ENCODE data around the gene CDKL4. TPM values are rescaled to one million over a fixed set of nuclear protein-coding genes. Genes with fewer than 3 reads are reported as not detected.

Gene CDKL4
- polyA plus RNA-seq, 3 donors: not detected

DNA sequence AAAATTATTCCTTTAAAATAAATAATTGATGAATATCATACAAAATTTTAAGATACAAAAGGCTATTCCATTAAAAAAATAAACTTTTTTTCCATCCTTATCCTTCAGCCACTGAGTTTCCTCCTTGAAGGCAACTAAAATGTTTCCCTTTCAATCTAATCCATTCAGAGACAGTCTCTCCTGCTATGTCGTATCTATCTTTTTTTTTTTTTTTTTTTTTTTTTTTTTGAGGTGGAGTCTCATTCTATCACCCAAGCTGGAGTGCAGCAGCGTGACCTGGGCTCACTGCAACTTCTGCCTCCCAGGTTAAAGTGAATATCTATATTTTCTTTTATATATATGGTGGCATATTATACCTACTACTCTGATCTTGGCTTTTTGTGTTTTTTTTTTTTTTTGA lies 91.3 kb downstream of the CDKL4 start:
- Histone ChIP-seq H3K4me1 (ENCODE audit: control insufficient read depth in 1 of 2, insufficient read depth in 2 of 2, low read length in 2 of 2) (no peaks in the 10 kb centered on the region), H4K20me1 (ENCODE audit: insufficient read depth, low read length) (no peaks in the 10 kb centered on the region), H3K36me3 (replicated peaks in 1 of 2; ENCODE audit: control insufficient read depth in 1 of 2, insufficient read depth in 2 of 2, low read length in 2 of 2) (no peaks in the 10 kb centered on the region), H3K4me2 (replicated peaks; ENCODE audit: extremely low read depth, low read length, poor library complexity, severe bottlenecking) (no peak overlapping the region), H3K9ac (ENCODE audit: insufficient read depth, low read length, poor library complexity, severe bottlenecking) (no peak overlapping the region), H3K9me3 (replicated peaks in 1 of 2; ENCODE audit: control insufficient read depth in 1 of 2, insufficient read depth in 1 of 2, low read length in 2 of 2) (no peaks in the 10 kb centered on the region), H3K27me3 (ENCODE audit: control insufficient read depth in 2 of 2, insufficient read depth in 2 of 2, low read length in 2 of 2) (no peaks in the 10 kb centered on the region), H3K79me2 (ENCODE audit: insufficient read depth, low read length) (no peaks in the 10 kb centered on the region), H3K4me3 (replicated peaks in 1 of 3; ENCODE audit: low read depth in 2 of 3, low read length in 3 of 3) (no peak overlapping the region), H2AFZ (ENCODE audit: insufficient read depth, low read depth, low read length, poor library complexity, severe bottlenecking) (no peak overlapping the region), H3K27ac (ENCODE audit: low read depth in 1 of 2, low read length in 2 of 2) (no peak overlapping the region)
- no peak overlapping the region for H3K27ac Mint-ChIP-seq
- peaks cover 0 to 4% (median 2%) of the 10 kb centered on the region in 3 donors for H3K27me3 Mint-ChIP-seq (ENCODE audit: low read depth in 3 of 3)
- no peak overlapping the region for H3K4me3 Mint-ChIP-seq
- intact Hi-C loops (cut with micrococcal nuclease): no loop called here
- H3K4me1 Mint-ChIP-seq: peaks cover 3% of the 10 kb centered on the region
- no CpG with 5 or more reads among the region's 2 CpGs for WGBS (ENCODE audit: insufficient coverage)
- H3K9me3 Mint-ChIP-seq: peaks cover 0 to 3% (median 0%) of the 10 kb centered on the region in 7 donors
- TF ChIP-seq, protein P1, sequence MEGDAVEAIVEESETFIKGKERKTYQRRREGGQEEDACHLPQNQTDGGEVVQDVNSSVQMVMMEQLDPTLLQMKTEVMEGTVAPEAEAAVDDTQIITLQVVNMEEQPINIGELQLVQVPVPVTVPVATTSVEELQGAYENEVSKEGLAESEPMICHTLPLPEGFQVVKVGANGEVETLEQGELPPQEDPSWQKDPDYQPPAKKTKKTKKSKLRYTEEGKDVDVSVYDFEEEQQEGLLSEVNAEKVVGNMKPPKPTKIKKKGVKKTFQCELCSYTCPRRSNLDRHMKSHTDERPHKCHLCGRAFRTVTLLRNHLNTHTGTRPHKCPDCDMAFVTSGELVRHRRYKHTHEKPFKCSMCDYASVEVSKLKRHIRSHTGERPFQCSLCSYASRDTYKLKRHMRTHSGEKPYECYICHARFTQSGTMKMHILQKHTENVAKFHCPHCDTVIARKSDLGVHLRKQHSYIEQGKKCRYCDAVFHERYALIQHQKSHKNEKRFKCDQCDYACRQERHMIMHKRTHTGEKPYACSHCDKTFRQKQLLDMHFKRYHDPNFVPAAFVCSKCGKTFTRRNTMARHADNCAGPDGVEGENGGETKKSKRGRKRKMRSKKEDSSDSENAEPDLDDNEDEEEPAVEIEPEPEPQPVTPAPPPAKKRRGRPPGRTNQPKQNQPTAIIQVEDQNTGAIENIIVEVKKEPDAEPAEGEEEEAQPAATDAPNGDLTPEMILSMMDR (IDR thresholded peaks at IDR 0.05): no peak
- DNase-seq: no peak
- no peaks in the 10 kb centered on the region for H3K36me3 Mint-ChIP-seq

DNA sequence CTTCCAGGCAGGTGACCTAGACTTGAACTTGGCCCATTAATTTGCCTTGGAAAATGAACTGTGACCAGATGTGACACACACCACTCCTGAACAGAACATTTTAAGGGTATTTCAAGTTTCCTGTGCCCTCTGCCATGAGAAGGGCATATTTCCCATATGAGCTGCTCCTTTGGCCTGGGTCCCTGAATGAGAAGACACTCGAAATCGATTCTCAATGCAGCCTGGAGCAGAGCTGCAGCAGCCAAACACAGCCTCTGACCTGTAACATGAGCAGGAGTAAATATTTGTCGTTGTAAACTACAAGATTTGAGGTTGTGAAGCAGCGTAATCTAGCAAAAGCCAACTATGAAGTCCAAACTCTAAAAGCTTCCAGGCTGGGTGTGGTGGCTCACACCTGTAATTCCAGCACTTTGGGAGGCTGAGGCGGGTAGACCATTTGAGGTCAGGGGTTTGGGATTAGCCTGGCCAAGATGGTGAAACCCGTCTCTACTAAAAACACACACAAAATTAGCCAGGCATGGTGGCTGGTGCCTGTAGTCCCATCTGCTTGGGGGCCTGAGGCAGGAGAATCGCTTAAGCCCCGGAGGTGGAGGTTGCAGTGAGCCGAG lies 92.8 kb downstream of the CDKL4 start:
- TF ChIP-seq, protein P1 (IDR thresholded peaks at IDR 0.05): no peak
- Histone ChIP-seq H3K79me2 (ENCODE audit: insufficient read depth, low read length) (no peaks in the 10 kb centered on the region), H2AFZ (ENCODE audit: insufficient read depth, low read depth, low read length, poor library complexity, severe bottlenecking) (no peak overlapping the region), H3K27me3 (ENCODE audit: control insufficient read depth in 2 of 2, insufficient read depth in 2 of 2, low read length in 2 of 2) (no peaks in the 10 kb centered on the region), H4K20me1 (ENCODE audit: insufficient read depth, low read length) (no peaks in the 10 kb centered on the region), H3K36me3 (replicated peaks in 1 of 2; ENCODE audit: control insufficient read depth in 1 of 2, insufficient read depth in 2 of 2, low read length in 2 of 2) (no peaks in the 10 kb centered on the region), H3K4me2 (replicated peaks; ENCODE audit: extremely low read depth, low read length, poor library complexity, severe bottlenecking) (no peak overlapping the region), H3K4me3 (replicated peaks in 1 of 3; ENCODE audit: low read depth in 2 of 3, low read length in 3 of 3) (no peak overlapping the region), H3K27ac (ENCODE audit: low read depth in 1 of 2, low read length in 2 of 2) (no peak overlapping the region), H3K9me3 (replicated peaks in 1 of 2; ENCODE audit: control insufficient read depth in 1 of 2, insufficient read depth in 1 of 2, low read length in 2 of 2) (no peaks in the 10 kb centered on the region), H3K9ac (ENCODE audit: insufficient read depth, low read length, poor library complexity, severe bottlenecking) (no peak overlapping the region), H3K4me1 (ENCODE audit: control insufficient read depth in 1 of 2, insufficient read depth in 2 of 2, low read length in 2 of 2) (no peaks in the 10 kb centered on the region)
- intact Hi-C loops (cut with micrococcal nuclease): no loop called here
- Mint-ChIP-seq H3K27ac (no peak overlapping the region), H3K36me3 (no peaks in the 10 kb centered on the region), H3K27me3 (ENCODE audit: low read depth in 3 of 3) (peaks cover 0 to 2% (median 2%) of the 10 kb centered on the region in 3 donors), H3K4me3 (no peak overlapping the region), H3K4me1 (peaks cover 3% of the 10 kb centered on the region), H3K9me3 (peaks cover 0 to 3% (median 0%) of the 10 kb centered on the region in 7 donors)
- no peak for DNase-seq
- 67% methylated on average over 3 of the region's 9 CpGs for WGBS (ENCODE audit: insufficient coverage)

All from CD14-positive monocyte (primary cell).